ENCODE results near the gene OR2J3.

DNA sequence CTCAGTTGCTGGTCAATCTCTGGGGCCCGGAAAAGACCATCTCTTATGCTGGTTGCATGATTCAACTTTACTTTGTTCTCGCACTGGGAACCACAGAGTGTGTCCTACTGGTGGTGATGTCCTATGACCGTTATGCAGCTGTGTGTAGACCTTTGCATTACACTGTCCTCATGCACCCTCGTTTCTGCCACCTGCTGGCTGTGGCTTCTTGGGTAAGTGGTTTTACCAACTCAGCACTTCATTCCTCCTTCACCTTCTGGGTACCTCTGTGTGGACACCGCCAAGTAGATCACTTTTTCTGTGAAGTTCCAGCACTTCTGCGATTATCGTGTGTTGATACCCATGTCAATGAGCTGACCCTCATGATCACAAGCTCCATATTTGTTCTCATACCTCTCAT, 4.3 kb downstream of the OR2J3 start:
- TF ChIP-seq POLR2A (IDR thresholded peaks at IDR 0.05) (no peak), POLR2AphosphoS5 (IDR thresholded peaks at IDR 0.05) (no peak)
- TF ChIP-seq, protein P1, sequence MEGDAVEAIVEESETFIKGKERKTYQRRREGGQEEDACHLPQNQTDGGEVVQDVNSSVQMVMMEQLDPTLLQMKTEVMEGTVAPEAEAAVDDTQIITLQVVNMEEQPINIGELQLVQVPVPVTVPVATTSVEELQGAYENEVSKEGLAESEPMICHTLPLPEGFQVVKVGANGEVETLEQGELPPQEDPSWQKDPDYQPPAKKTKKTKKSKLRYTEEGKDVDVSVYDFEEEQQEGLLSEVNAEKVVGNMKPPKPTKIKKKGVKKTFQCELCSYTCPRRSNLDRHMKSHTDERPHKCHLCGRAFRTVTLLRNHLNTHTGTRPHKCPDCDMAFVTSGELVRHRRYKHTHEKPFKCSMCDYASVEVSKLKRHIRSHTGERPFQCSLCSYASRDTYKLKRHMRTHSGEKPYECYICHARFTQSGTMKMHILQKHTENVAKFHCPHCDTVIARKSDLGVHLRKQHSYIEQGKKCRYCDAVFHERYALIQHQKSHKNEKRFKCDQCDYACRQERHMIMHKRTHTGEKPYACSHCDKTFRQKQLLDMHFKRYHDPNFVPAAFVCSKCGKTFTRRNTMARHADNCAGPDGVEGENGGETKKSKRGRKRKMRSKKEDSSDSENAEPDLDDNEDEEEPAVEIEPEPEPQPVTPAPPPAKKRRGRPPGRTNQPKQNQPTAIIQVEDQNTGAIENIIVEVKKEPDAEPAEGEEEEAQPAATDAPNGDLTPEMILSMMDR (IDR thresholded peaks at IDR 0.05 in 8 of 11, conservative IDR thresholded peaks at IDR 0.05 in 3 of 11) = no peak

Data from spleen (tissue), 7 donors.